ENCODE results near the gene GBP6.
"Not testable (repeated sequence)": the region's sequence is repeated elsewhere in the genome, so short reads cannot be mapped to it uniquely, and the experiment has no call there.

GBP6 gene

GRCh38 chr1:89363638-89364536, at the start of gene GBP6:
Gene GBP6 (plus strand): TSS chr1:89364059. CDS start chr1:89368552, 4,493 bp downstream.
- DNase-seq (ENCODE audit: low read depth) = no peak

- DNase-seq (ENCODE audit: low read depth) = no peak
Measured at GRCh38 chr1:89322402-89322801, 41.5 kb upstream of the GBP6 start.

- DNase-seq (ENCODE audit: low read depth) = no peak
Measured at GRCh38 chr1:89331890-89332289, 32.0 kb upstream of the GBP6 start.

- DNase-seq (ENCODE audit: low read depth) = no peak
Measured at GRCh38 chr1:89332461-89332860, 31.4 kb upstream of the GBP6 start.

GRCh38 chr1:89335486-89335885, 28.4 kb upstream of the GBP6 start:
- DNase-seq (ENCODE audit: low read depth) = no peak

- DNase-seq (ENCODE audit: low read depth) = no peak
Measured at GRCh38 chr1:89337903-89338302, 26.0 kb upstream of the GBP6 start.

- no peak for DNase-seq (ENCODE audit: low read depth)
Measured at GRCh38 chr1:89339039-89339438, 24.8 kb upstream of the GBP6 start.

- DNase-seq (ENCODE audit: low read depth) = not testable (repeated sequence)
Measured at GRCh38 chr1:89345479-89345878, 18.4 kb upstream of the GBP6 start.

GRCh38 chr1:89347296-89347695, 16.6 kb upstream of the GBP6 start:
- no peak for DNase-seq (ENCODE audit: low read depth)

GRCh38 chr1:89350298-89350697, 13.6 kb upstream of the GBP6 start:
- no peak for DNase-seq (ENCODE audit: low read depth)

GRCh38 chr1:89351597-89352311, 12.1 kb upstream of the GBP6 start:
- DNase-seq (ENCODE audit: low read depth) = no peak

GRCh38 chr1:89352421-89352820, 11.4 kb upstream of the GBP6 start:
- no peak for DNase-seq (ENCODE audit: low read depth)

GRCh38 chr1:89354205-89354604, 9.7 kb upstream of the GBP6 start:
- DNase-seq (ENCODE audit: low read depth) = no peak

- no peak for DNase-seq (ENCODE audit: low read depth)
Measured at GRCh38 chr1:89355056-89355455, 8.8 kb upstream of the GBP6 start.

GRCh38 chr1:89356658-89357400, 7.0 kb upstream of the GBP6 start:
- no peak for DNase-seq (ENCODE audit: low read depth)

- DNase-seq (ENCODE audit: low read depth) = peak; percentile 47
Measured at GRCh38 chr1:89358287-89358893, 5.5 kb upstream of the GBP6 start.

- DNase-seq (ENCODE audit: low read depth) = no peak
Measured at GRCh38 chr1:89360716-89361115, 3.1 kb upstream of the GBP6 start.

- DNase-seq (ENCODE audit: low read depth) = no peak
Measured at GRCh38 chr1:89361681-89362080, 2.2 kb upstream of the GBP6 start.

- no peak for DNase-seq (ENCODE audit: low read depth)
Measured at GRCh38 chr1:89363196-89363595, 663 bp upstream of the GBP6 start.

- DNase-seq (ENCODE audit: low read depth) = no peak
Measured at GRCh38 chr1:89364954-89365550, 1.2 kb downstream of the GBP6 start.

- DNase-seq (ENCODE audit: low read depth) = no peak
Measured at GRCh38 chr1:89367221-89367620, 3.4 kb downstream of the GBP6 start.

GRCh38 chr1:89369331-89369730, 5.5 kb downstream of the GBP6 start:
- DNase-seq (ENCODE audit: low read depth) = no peak
